Activated T-cell treated with anti-CD3 and anti-CD28 coated beads for 1 hour (primary cell): Measurements from ENCODE around the gene CLHC1.
"Not testable (repeated sequence)": the region's sequence is repeated elsewhere in the genome, so short reads cannot be mapped to it uniquely, and the experiment has no call there.

Experiments used
- DNase-seq: peaks from one replicate; pipeline ENCODE4 v3.0.0-alpha.2; 2020; ENCODE audit warnings: low read depth

CLHC1 gene

DNA sequence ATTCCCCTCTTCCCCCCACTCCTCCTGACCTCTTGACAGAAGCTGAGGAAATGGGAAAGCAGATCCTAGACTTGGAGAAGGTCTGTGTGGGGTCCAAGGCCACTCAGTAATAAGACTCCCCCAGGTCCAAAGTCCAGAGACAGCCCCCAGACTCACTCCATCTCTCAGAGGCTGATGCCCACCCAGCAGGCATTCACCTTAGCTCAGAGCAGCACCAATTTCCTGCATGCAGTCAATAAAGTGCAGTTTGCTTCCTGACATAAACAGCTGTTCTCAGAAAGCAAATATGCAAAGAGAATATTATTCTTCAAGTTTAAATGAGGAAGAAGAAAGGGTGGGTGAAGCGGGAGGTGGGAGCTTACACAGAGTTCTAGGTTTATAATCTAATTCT lies 97.8 kb downstream of the CLHC1 start:
- no peak for DNase-seq

DNA sequence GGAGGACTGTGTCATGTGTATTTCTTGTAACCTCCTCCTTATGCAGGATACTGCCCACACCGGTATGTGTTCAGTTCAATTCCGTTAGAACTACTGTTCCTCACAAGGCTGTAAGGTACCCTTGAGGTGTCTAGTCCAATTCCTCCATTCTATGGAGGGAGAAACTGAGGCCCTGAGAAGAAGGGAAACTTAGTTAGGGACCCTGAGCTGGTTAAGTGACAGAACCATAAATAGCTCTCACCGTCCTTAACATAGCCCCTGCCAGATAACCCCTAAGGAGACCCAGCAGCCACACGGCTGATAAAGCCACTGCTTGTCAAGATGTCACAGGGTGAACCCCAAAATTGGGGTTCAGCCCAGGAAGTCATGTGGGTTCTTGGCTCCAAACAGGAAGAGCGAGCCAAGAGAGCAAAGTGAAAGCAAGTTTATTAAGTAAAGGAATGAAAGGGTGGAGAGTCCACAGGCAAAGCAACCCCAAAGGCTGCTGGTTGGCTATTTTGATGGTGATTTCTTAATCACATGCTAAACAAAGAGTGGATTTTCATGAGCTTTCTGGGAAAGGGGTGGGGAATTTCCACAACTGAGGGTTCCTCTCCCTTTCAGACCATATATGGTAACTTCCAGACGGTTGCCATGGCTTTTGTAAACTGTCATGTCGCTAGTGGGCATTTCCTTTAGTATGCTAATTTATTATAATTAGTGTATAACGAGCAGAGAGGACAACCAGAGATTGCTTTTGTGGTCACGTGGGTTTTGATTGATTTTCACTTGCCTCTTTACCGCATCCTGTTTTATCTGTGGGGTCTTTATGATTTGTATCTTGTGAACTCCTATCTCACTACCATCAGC lies 98.4 kb downstream of the CLHC1 start:
- no peak for DNase-seq

- DNase-seq, result no peak
Measured at GRCh38 chr2:55130849-55131248, 101.2 kb downstream of the CLHC1 start.

GRCh38 chr2:55126643-55127042 lies 105.5 kb downstream of the CLHC1 start:
- not testable (repeated sequence) for DNase-seq
